Gastroesophageal sphincter (tissue), 4 donors: ENCODE data around the gene CCDC146. TPM values are rescaled to one million over a fixed set of nuclear protein-coding genes. Genes with fewer than 3 reads are reported as not detected.
A peak's percentile ranks its signal among the peaks of the same experiment; 100 is the strongest.

Experiments used
- ATAC-seq: fragments of 150-250 bp; one replicate; pipeline ENCODE4 v1.9.1; 2016; ENCODE audit warnings: mild to moderate bottlenecking, moderate library complexity
- H3K27ac ChIP-seq, 4 donors: fragments of 200-600 bp; sonication (generic) in 3 of 4; 1 replicate in 3 of 4; 2 replicates in 1 of 4; pipeline ENCODE4 v1.5.1; 2016 to 2019
- H3K27me3 ChIP-seq: fragments of 200-600 bp; sonication (generic); one replicate; pipeline ENCODE4 v1.5.1; 2019
- H3K36me3 ChIP-seq, 2 donors: fragments of 200-600 bp; sonication (generic); one replicate each; pipeline ENCODE4 v1.5.1; 2019; ENCODE audit warnings: control low read depth in 1 of 2
- H3K4me1 ChIP-seq, 3 donors: fragments of 200-600 bp; sonication (generic); 1 replicate in 2 of 3; 2 replicates in 1 of 3; pipeline ENCODE4 v1.5.1; 2016 to 2019; ENCODE audit warnings: control low read depth in 2 of 3
- H3K4me3 ChIP-seq, 2 donors: fragments of 200-600 bp; sonication (generic); one replicate each; pipeline ENCODE4 v1.5.1; 2019; ENCODE audit warnings: mild to moderate bottlenecking in 1 of 2, moderate library complexity in 1 of 2
- H3K9me3 ChIP-seq, 3 donors: fragments of 200-600 bp; sonication (generic); one replicate each; pipeline ENCODE4 v1.5.1; 2017 to 2019; ENCODE audit warnings: control low read depth in 2 of 3
- CTCF ChIP-seq, 4 experiments: fragments of 200-600 bp in 2 of 4; fragments of 450-650 bp in 2 of 4; sonication (generic) in 1 of 4; IDR thresholded peaks; one replicate each; pipeline ENCODE4 v1.5.1; 2017 to 2019; ENCODE audit warnings: antibody characterized with exemption in 4 of 4, mild to moderate bottlenecking in 2 of 4, moderate library complexity in 2 of 4
- EP300 ChIP-seq: sonication (generic); formaldehyde crosslinking; IDR thresholded peaks from one replicate; pipeline ENCODE4 v1.6.1; 2017; ENCODE audit warnings: antibody characterized with exemption, mild to moderate bottlenecking
- POLR2A ChIP-seq, 2 donors: fragments of 450-650 bp; IDR thresholded peaks; one replicate each; pipeline ENCODE4 v1.6.1; 2017; ENCODE audit warnings: antibody characterized with exemption in 2 of 2, mild to moderate bottlenecking in 2 of 2, moderate library complexity in 1 of 2
- POLR2AphosphoS5 ChIP-seq: sonication (generic); formaldehyde crosslinking; IDR thresholded peaks from one replicate; pipeline ENCODE4 v1.6.1; 2017; ENCODE audit warnings: antibody characterized with exemption
- WGBS, 2 donors: methylation state at CpG; one replicate each; pipeline ENCODE4 v1.1.5; 2018; ENCODE audit warnings: low coverage in 1 of 2; 5-methylcytosine and 5-hydroxymethylcytosine counted together
- total RNA-seq, 4 donors: library from RNA; depleted of rRNA; stranded (reverse); fragments of >200 nt; gene quantifications; one replicate each; pipeline ENCODE4 v1.1.0, GENCODE V29; 2016

Gene CCDC146
- total RNA-seq, 4 donors from 2014 or later, result 8.7 to 29.3 (median 20.1) TPM

- H3K4me1 ChIP-seq, result peaks cover 6 to 44% (median 6%) of the 10 kb centered on the region in 3 donors
- 67 to 73% methylated on average over 4 of the region's 4 CpGs for WGBS, 2 donors
- ATAC-seq, result peak; percentile 42
- no peak overlapping the region for H3K4me3 ChIP-seq
- TF ChIP-seq EP300 (no peak), CTCF (IDR thresholded peaks at IDR 0.05) (no peak), POLR2A (IDR thresholded peaks at IDR 0.05) (no peak), POLR2AphosphoS5 (no peak)
- H3K27ac ChIP-seq, result peak overlapping the region in 3 of 4 donors; percentile 5 to 39 (median 14)
- no peaks in the 10 kb centered on the region for H3K36me3 ChIP-seq
- no peaks in the 10 kb centered on the region for H3K9me3 ChIP-seq
- no peaks in the 10 kb centered on the region for H3K27me3 ChIP-seq
Measured at GRCh38 chr7:77338260-77338659, 215.8 kb downstream of the CCDC146 start.

GRCh38 chr7:77338883-77339629, 216.6 kb downstream of the CCDC146 start:
- H3K27me3 ChIP-seq, result no peaks in the 10 kb centered on the region
- WGBS, 2 donors, result 65 to 81% methylated on average over 4 to 5 of the region's 5 CpGs
- H3K9me3 ChIP-seq, result no peaks in the 10 kb centered on the region
- TF ChIP-seq EP300 (no peak), POLR2AphosphoS5 (no peak), CTCF (IDR thresholded peaks at IDR 0.05) (no peak), POLR2A (IDR thresholded peaks at IDR 0.05) (no peak)
- H3K36me3 ChIP-seq, result no peaks in the 10 kb centered on the region
- H3K4me1 ChIP-seq, result peaks cover 6 to 44% (median 6%) of the 10 kb centered on the region in 3 donors
- peak; percentile 52 for ATAC-seq
- peak overlapping the region in 2 of 4 donors; percentile 5 to 14 for H3K27ac ChIP-seq
- no peak overlapping the region for H3K4me3 ChIP-seq

- no peak for ATAC-seq
- Histone ChIP-seq H3K4me3 (no peak overlapping the region), H3K27me3 (no peaks in the 10 kb centered on the region), H3K36me3 (no peaks in the 10 kb centered on the region), H3K4me1 (peaks cover 6 to 43% (median 6%) of the 10 kb centered on the region in 3 donors), H3K27ac (no peak overlapping the region), H3K9me3 (no peaks in the 10 kb centered on the region)
- 69 to 91% methylated on average over 4 to 5 of the region's 5 CpGs for WGBS, 2 donors
- TF ChIP-seq EP300 (no peak), POLR2AphosphoS5 (no peak), CTCF (IDR thresholded peaks at IDR 0.05) (no peak), POLR2A (IDR thresholded peaks at IDR 0.05) (no peak)
Measured at GRCh38 chr7:77339726-77340125, 217.3 kb downstream of the CCDC146 start.

Other genes with a start within 250 kb of the CCDC146 start
- not detected for gene SPDYE17, start 90.3 kb upstream of the CCDC146 start, total RNA-seq
- gene SPDYE18, start 60.1 kb upstream of the CCDC146 start, total RNA-seq, result 1 to 10 TPM in 2 of 4 donors, not detected in 2; 2.3 to 3.1 TPM
- gene FGL2, start 77.2 kb downstream of the CCDC146 start, total RNA-seq, result 100 to 1,000 TPM; 199 to 756 (median 378) TPM